ENCODE data around the gene POLH. TPM values are rescaled to one million over a fixed set of nuclear protein-coding genes. Genes with fewer than 3 reads are reported as not detected.

POLH gene
- polyA plus RNA-seq, 1 of the 3 experiments (the other 2 are of a cell fraction), result 11.5 TPM

- Histone ChIP-seq H3K79me2 (ENCODE audit: insufficient read depth) (peaks cover 35% of the 10 kb centered on the region), H3K4me3 (ENCODE audit: low read depth in 2 of 2, low read length in 1 of 2) (peak overlapping the region; percentile 71 to 72), H3K36me3 (replicated peaks in 1 of 2; ENCODE audit: control insufficient read depth in 1 of 2, insufficient read depth in 2 of 2, low read length in 1 of 2) (peaks cover 16 to 22% of the 10 kb centered on the region in 2 experiments), H3K9me2 (no peaks in the 10 kb centered on the region), H3K4me2 (peak overlapping the region; percentile 96), H2AFZ (ENCODE audit: low read depth) (peak overlapping the region; percentile 58), H3K4me1 (ENCODE audit: control insufficient read depth in 1 of 2, insufficient read depth in 2 of 2, low read depth in 1 of 2, low read length in 1 of 2) (peaks cover 5 to 21% of the 10 kb centered on the region in 2 experiments), H3K9me3 (no peaks in the 10 kb centered on the region), H3K9ac (peak overlapping the region; percentile 91), H3K27me3 (ENCODE audit: insufficient read depth) (no peaks in the 10 kb centered on the region), H4K20me1 (ENCODE audit: insufficient read depth) (no peaks in the 10 kb centered on the region), H3F3A (replicated peaks; ENCODE audit: insufficient read depth) (peaks cover 13% of the 10 kb centered on the region), H3K27ac (ENCODE audit: low read depth in 2 of 2, low read length in 1 of 2) (peak overlapping the region; percentile 92 to 95)
- WGBS (ENCODE audit: low lambda C conversion rate), result under 1% methylated on average over 23 of the region's 41 CpGs
- POLR2A ChIA-PET, result interaction anchor here (0.6 to 1.9 kb wide), 17 partner anchors 10 to 453 kb away, joined by 3 to 15 read pairs (median 5); partner anchors contain the start of genes VEGFA and XPO5
- DNase-seq, result peak; percentile 93
- CTCF ChIA-PET, result interaction anchor here (0.8 to 2.8 kb wide), 3 partner anchors 21 to 140 kb away, joined by 3 to 11 read pairs (median 8); partner anchors contain the start of gene VEGFA
- TF ChIP-seq EZH2phosphoT487 (IDR thresholded peaks at IDR 0.05; ENCODE audit: borderline replicate concordance, low read depth) (no peak), TAF1 (IDR thresholded peaks at IDR 0.05; ENCODE audit: borderline replicate concordance, low read depth, low read length) (0 out of 2 replicates have a peak, but pooled peaks have one; percentile 20), YY1 (IDR thresholded peaks at IDR 0.05; ENCODE audit: low read depth) (no peak), RFX5 (IDR thresholded peaks at IDR 0.05; ENCODE audit: low read length) (no peak), CTCF (IDR thresholded peaks at IDR 0.05) (no peak), USF1 (IDR thresholded peaks at IDR 0.05; ENCODE audit: borderline replicate concordance, low read depth) (no peak), NRF1 (IDR thresholded peaks at IDR 0.05; ENCODE audit: low read depth, low read length) (no peak), CHD2 (IDR thresholded peaks at IDR 0.05; ENCODE audit: low read length, partially characterized antibody) (no peak), ELF1 (IDR thresholded peaks at IDR 0.05) (no peak), GATA2 (CRISPR knock-in tag; IDR thresholded peaks at IDR 0.05) (no peak), FOSL2 (IDR thresholded peaks at IDR 0.05; ENCODE audit: borderline replicate concordance, low read depth) (no peak), USF2 (IDR thresholded peaks at IDR 0.05; ENCODE audit: borderline replicate concordance, low read depth, low read length) (0 out of 2 replicates have a peak, but pooled peaks have one; percentile 6), PBX3 (IDR thresholded peaks at IDR 0.05) (no peak), RXRA (IDR thresholded peaks at IDR 0.05; ENCODE audit: borderline replicate concordance, low read depth) (no peak), RCOR1 (IDR thresholded peaks at IDR 0.05; ENCODE audit: low read length) (no peak; the same call in 1 of the 2 replicates), SMC3 (IDR thresholded peaks at IDR 0.05; ENCODE audit: low read depth, low read length) (no peak), NFIC (IDR thresholded peaks at IDR 0.05; ENCODE audit: borderline replicate concordance) (peak; percentile 90), ZBTB33 (IDR thresholded peaks at IDR 0.05; ENCODE audit: borderline replicate concordance, low read depth) (no peak; the same call in 1 of the 2 replicates), MXI1 (IDR thresholded peaks at IDR 0.05; ENCODE audit: low read depth, low read length) (no peak; the same call in 1 of the 2 replicates), POLR2AphosphoS5 (IDR thresholded peaks at IDR 0.05; ENCODE audit: low read depth, low read length) (peak; percentile 78; the same call in 1 of the 2 replicates), TCF12 (IDR thresholded peaks at IDR 0.05) (no peak), RAD21 (IDR thresholded peaks at IDR 0.05; ENCODE audit: low read length) (no peak)
These were observed 53.7 kb downstream of the POLH start for GRCh38 chr6:43629505-43630300.

All from SK-N-SH (cell line).